NCI-H2081 treated with DMSO at 0.1 percent for 48 hours (cell line): Measurements from ENCODE around the gene SLC6A19.
"Not testable (repeated sequence)": the region's sequence is repeated elsewhere in the genome, so short reads cannot be mapped to it uniquely, and the experiment has no call there.

Experiments
- DNase-seq: peaks from one replicate; lab custom pipeline; 2025; lab: John Stamatoyannopoulos, UW

The SLC6A19 gene

GRCh38 chr5:1267464-1267863 lies 66.1 kb downstream of the SLC6A19 start:
- DNase-seq: not testable (repeated sequence)

- no peak for DNase-seq
Measured at GRCh38 chr5:1268056-1268455, 66.7 kb downstream of the SLC6A19 start.

- DNase-seq: no peak
Measured at GRCh38 chr5:1268666-1269065, 67.3 kb downstream of the SLC6A19 start.

GRCh38 chr5:1270426-1270825 lies 69.0 kb downstream of the SLC6A19 start:
- DNase-seq: no peak

- DNase-seq: no peak
Measured at GRCh38 chr5:1270933-1271914, 69.8 kb downstream of the SLC6A19 start.

- no peak for DNase-seq
Measured at GRCh38 chr5:1272201-1272600, 70.8 kb downstream of the SLC6A19 start.

- DNase-seq: no peak
Measured at GRCh38 chr5:1273745-1274144, 72.3 kb downstream of the SLC6A19 start.

- no peak for DNase-seq
Measured at GRCh38 chr5:1274471-1274870, 73.1 kb downstream of the SLC6A19 start.
